ENCODE data around the gene CRISP1. TPM values are rescaled to one million over a fixed set of nuclear protein-coding genes. Genes with fewer than 3 reads are reported as not detected.

Gene CRISP1
- total and polyA plus RNA-seq, 4 donors = not detected

DNA sequence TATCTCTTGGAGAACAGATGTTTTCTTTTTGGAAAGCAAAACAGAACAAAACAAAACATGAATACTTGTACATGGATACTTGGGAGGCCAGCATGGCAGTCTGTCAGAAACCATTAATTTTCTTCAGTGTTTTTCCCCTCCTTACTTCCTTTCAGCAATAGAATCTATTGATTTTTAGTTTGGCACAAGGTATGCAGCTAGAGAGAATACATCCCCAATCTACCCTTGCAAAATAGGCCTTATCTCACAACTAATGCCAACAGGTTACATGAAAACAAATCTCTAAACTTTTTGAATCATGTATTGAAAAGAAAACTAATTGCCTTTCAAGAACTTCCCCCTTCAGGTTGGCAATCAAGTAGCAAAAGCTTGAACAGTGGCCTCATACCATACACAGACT, 82.1 kb downstream of the CRISP1 start:
- DNase-seq (no peak), ATAC-seq (ENCODE audit: low FRiP score) (no peak)
- Histone ChIP-seq H3K4me3 (ENCODE audit: low read length in 2 of 2) (no peak overlapping the region), H3K27ac (ENCODE audit: low read depth in 1 of 2, low read length in 2 of 2) (no peak overlapping the region), H3K36me3 (ENCODE audit: control insufficient read depth in 1 of 2, insufficient read depth in 2 of 2, low read length in 1 of 2) (no peaks in the 10 kb centered on the region), H3K27me3 (ENCODE audit: control insufficient read depth in 1 of 2, insufficient read depth in 2 of 2, low read length in 1 of 2) (no peaks in the 10 kb centered on the region), H3K4me1 (ENCODE audit: control insufficient read depth in 1 of 2, insufficient read depth in 2 of 2, low read length in 2 of 2) (no peaks in the 10 kb centered on the region), H3K9me3 (ENCODE audit: control insufficient read depth, low read length) (no peaks in the 10 kb centered on the region)
- intact Hi-C loops (cut with DNase I) = no loop called here

Other genes with a start within 250 kb of the CRISP1 start
- gene RHAG, start 229.7 kb downstream of the CRISP1 start, total RNA-seq = not detected
- not detected for gene RHAG, start 229.7 kb downstream of the CRISP1 start, polyA plus RNA-seq
- not detected for gene CRISP2, start 153.0 kb downstream of the CRISP1 start, total RNA-seq
- gene CRISP2, start 153.0 kb downstream of the CRISP1 start, polyA plus RNA-seq = not detected
- gene CRISP3, start 122.1 kb downstream of the CRISP1 start, total RNA-seq = not detected
- under 1 TPM in 1 of 2 donors, not detected in 1; 0.05 TPM for gene CRISP3, start 122.1 kb downstream of the CRISP1 start, polyA plus RNA-seq
- not detected for gene PGK2, start 79.2 kb downstream of the CRISP1 start, total RNA-seq
- not detected for gene PGK2, start 79.2 kb downstream of the CRISP1 start, polyA plus RNA-seq
- gene DEFB114, start 97.6 kb upstream of the CRISP1 start, total RNA-seq = not detected
- gene DEFB114, start 97.6 kb upstream of the CRISP1 start, polyA plus RNA-seq = not detected
- gene DEFB113, start 103.1 kb upstream of the CRISP1 start, total RNA-seq = not detected
- not detected for gene DEFB113, start 103.1 kb upstream of the CRISP1 start, polyA plus RNA-seq
- gene DEFB110, start 155.5 kb upstream of the CRISP1 start, total RNA-seq = not detected
- gene DEFB110, start 155.5 kb upstream of the CRISP1 start, polyA plus RNA-seq = not detected
- not detected for gene DEFB112, start 183.4 kb upstream of the CRISP1 start, total RNA-seq
- gene DEFB112, start 183.4 kb upstream of the CRISP1 start, polyA plus RNA-seq = not detected